Epithelial cell of proximal tubule (primary cell): Measurements from ENCODE around the gene LITAFD. TPM values are rescaled to one million over a fixed set of nuclear protein-coding genes. Genes with fewer than 3 reads are reported as not detected.
"Not testable (repeated sequence)": the region's sequence is repeated elsewhere in the genome, so short reads cannot be mapped to it uniquely, and the experiment has no call there.

Source experiments
- DNase-seq: peaks from one replicate; pipeline ENCODE4 v3.0.0-alpha.2; 2011; ENCODE audit warnings: low read depth
- H3K4me3 ChIP-seq: 2 replicates; pipeline ENCODE4 v1.5.1; 2011; ENCODE audit warnings: low read depth, mild to moderate bottlenecking, low read length
- CTCF ChIP-seq: conservative IDR thresholded peaks from 2 replicates; pipeline ENCODE4 v1.5.1; 2012; ENCODE audit warnings: low read depth, mild to moderate bottlenecking, low read length
- total RNA-seq: library from RNA; depleted of rRNA; stranded (reverse); fragments of >200 nt; gene quantifications from 2 replicates; pipeline ENCODE4 v1.2.3, GENCODE V29; 2015

Gene LITAFD
- total RNA-seq, 1 donor from 2014 or later: not detected

GRCh38 chr16:8908810-8909468 lies 26.8 kb downstream of the LITAFD start:
- no peak for DNase-seq
- no peak for TF ChIP-seq CTCF
- no peak overlapping the region for H3K4me3 ChIP-seq

- TF ChIP-seq CTCF: no peak
- H3K4me3 ChIP-seq: no peak overlapping the region
- no peak for DNase-seq
These were observed 28.7 kb downstream of the LITAFD start for GRCh38 chr16:8910811-8911210.

GRCh38 chr16:8912793-8913192 lies 30.6 kb downstream of the LITAFD start:
- no peak overlapping the region for H3K4me3 ChIP-seq
- DNase-seq: no peak
- TF ChIP-seq CTCF: no peak

GRCh38 chr16:8914098-8914497 lies 31.9 kb downstream of the LITAFD start:
- no peak for DNase-seq
- no peak overlapping the region for H3K4me3 ChIP-seq
- TF ChIP-seq CTCF: no peak

- no peak for DNase-seq
- no peak for TF ChIP-seq CTCF
- no peak overlapping the region for H3K4me3 ChIP-seq
These were observed 33.7 kb downstream of the LITAFD start for GRCh38 chr16:8915722-8916301.

- no peak overlapping the region for H3K4me3 ChIP-seq
- TF ChIP-seq CTCF: no peak
- no peak for DNase-seq
These were observed 34.5 kb downstream of the LITAFD start for GRCh38 chr16:8916541-8917225.

- H3K4me3 ChIP-seq, DNase-seq: not testable (repeated sequence)
These were observed 35.2 kb downstream of the LITAFD start for GRCh38 chr16:8917336-8917735.
